GM23338 (cell line): Measurements from ENCODE around the gene TMEM131L.

Source experiments
- CREB1 ChIP-seq: fragments of 250-450 bp; sonication (Bioruptor Pico); IDR thresholded peaks from 2 replicates; pipeline ENCODE4 v1.5.0; 2020; ENCODE audit warnings: low read depth, mild to moderate bottlenecking, moderate library complexity
- EZH2 ChIP-seq: fragments of 200-600 bp; sonication (generic); IDR thresholded peaks from one replicate; pipeline ENCODE4 v1.8.0; 2017; ENCODE audit warnings: antibody characterized with exemption, mild to moderate bottlenecking, low read depth; ENCODE audit not compliant: unreplicated experiment
- JUNB ChIP-seq: IDR thresholded peaks from one replicate; pipeline ENCODE4 v1.6.1; 2016; ENCODE audit warnings: antibody characterized with exemption; ENCODE audit not compliant: unreplicated experiment
- POLR2AphosphoS5 ChIP-seq: IDR thresholded peaks from 2 replicates; pipeline ENCODE4 v1.6.1; 2016; ENCODE audit warnings: antibody characterized with exemption, low read depth
- STAT1 ChIP-seq: IDR thresholded peaks from one replicate; pipeline ENCODE4 v1.6.1; 2016; ENCODE audit warnings: antibody characterized with exemption; ENCODE audit not compliant: unreplicated experiment
- TF ChIP-seq, protein P1 (sequence below), 2 experiments: fragments of 200-600 bp in 1 of 2; sonication (generic) in 1 of 2; conservative IDR thresholded peaks; 2 replicates each; pipeline versions ENCODE4 v1.5.1 to v1.6.1; 2016 to 2017; ENCODE audit warnings: antibody characterized with exemption in 2 of 2, low read depth in 2 of 2, mild to moderate bottlenecking in 2 of 2, moderate library complexity in 1 of 2
- TF ChIP-seq, protein P2 (sequence below): IDR thresholded peaks from one replicate; pipeline ENCODE4 v1.6.1; 2018; ENCODE audit warnings: antibody characterized with exemption; ENCODE audit not compliant: unreplicated experiment

DNA sequence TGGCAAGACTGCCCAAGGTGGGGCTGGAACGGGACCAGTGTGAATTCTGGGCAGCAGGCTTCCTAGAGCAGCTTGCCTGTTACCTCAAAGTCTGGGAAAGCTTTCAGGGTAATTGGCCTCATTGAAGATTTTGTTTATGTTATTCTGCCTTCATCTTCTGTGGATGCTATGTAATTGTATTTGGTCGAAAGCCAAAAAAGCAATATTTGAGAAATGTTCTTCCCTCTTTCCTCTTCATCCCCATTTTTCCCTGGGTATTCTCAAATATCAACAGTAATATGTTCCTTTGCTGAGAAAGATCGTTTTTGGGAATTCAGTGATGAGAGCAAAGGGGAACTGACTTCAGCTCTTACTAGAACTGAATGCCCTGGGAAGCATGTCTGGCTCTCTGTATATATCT lies 12.9 kb downstream of the TMEM131L start:
- TF ChIP-seq, protein P1, sequence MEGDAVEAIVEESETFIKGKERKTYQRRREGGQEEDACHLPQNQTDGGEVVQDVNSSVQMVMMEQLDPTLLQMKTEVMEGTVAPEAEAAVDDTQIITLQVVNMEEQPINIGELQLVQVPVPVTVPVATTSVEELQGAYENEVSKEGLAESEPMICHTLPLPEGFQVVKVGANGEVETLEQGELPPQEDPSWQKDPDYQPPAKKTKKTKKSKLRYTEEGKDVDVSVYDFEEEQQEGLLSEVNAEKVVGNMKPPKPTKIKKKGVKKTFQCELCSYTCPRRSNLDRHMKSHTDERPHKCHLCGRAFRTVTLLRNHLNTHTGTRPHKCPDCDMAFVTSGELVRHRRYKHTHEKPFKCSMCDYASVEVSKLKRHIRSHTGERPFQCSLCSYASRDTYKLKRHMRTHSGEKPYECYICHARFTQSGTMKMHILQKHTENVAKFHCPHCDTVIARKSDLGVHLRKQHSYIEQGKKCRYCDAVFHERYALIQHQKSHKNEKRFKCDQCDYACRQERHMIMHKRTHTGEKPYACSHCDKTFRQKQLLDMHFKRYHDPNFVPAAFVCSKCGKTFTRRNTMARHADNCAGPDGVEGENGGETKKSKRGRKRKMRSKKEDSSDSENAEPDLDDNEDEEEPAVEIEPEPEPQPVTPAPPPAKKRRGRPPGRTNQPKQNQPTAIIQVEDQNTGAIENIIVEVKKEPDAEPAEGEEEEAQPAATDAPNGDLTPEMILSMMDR (conservative IDR thresholded peaks at IDR 0.05; ENCODE audit: low read depth in 2 of 2) = no peak
- TF ChIP-seq EZH2 = no peak
- no peak for TF ChIP-seq POLR2AphosphoS5
- TF ChIP-seq, protein P2, sequence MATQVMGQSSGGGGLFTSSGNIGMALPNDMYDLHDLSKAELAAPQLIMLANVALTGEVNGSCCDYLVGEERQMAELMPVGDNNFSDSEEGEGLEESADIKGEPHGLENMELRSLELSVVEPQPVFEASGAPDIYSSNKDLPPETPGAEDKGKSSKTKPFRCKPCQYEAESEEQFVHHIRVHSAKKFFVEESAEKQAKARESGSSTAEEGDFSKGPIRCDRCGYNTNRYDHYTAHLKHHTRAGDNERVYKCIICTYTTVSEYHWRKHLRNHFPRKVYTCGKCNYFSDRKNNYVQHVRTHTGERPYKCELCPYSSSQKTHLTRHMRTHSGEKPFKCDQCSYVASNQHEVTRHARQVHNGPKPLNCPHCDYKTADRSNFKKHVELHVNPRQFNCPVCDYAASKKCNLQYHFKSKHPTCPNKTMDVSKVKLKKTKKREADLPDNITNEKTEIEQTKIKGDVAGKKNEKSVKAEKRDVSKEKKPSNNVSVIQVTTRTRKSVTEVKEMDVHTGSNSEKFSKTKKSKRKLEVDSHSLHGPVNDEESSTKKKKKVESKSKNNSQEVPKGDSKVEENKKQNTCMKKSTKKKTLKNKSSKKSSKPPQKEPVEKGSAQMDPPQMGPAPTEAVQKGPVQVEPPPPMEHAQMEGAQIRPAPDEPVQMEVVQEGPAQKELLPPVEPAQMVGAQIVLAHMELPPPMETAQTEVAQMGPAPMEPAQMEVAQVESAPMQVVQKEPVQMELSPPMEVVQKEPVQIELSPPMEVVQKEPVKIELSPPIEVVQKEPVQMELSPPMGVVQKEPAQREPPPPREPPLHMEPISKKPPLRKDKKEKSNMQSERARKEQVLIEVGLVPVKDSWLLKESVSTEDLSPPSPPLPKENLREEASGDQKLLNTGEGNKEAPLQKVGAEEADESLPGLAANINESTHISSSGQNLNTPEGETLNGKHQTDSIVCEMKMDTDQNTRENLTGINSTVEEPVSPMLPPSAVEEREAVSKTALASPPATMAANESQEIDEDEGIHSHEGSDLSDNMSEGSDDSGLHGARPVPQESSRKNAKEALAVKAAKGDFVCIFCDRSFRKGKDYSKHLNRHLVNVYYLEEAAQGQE = no peak
- TF ChIP-seq CREB1 (CRISPR knock-in tag) = no peak
- TF ChIP-seq STAT1 = no peak
- no peak for TF ChIP-seq JUNB
